CD4-positive, alpha-beta T cell treated with Interleukin-6 for 4 hours (primary cell): Measurements from ENCODE around the gene USP40.

ENCODE experiments used
- DNase-seq: peaks from one replicate; pipeline ENCODE4 v3.0.0-alpha.2; 2020; ENCODE audit warnings: mixed read lengths

USP40 gene

DNA sequence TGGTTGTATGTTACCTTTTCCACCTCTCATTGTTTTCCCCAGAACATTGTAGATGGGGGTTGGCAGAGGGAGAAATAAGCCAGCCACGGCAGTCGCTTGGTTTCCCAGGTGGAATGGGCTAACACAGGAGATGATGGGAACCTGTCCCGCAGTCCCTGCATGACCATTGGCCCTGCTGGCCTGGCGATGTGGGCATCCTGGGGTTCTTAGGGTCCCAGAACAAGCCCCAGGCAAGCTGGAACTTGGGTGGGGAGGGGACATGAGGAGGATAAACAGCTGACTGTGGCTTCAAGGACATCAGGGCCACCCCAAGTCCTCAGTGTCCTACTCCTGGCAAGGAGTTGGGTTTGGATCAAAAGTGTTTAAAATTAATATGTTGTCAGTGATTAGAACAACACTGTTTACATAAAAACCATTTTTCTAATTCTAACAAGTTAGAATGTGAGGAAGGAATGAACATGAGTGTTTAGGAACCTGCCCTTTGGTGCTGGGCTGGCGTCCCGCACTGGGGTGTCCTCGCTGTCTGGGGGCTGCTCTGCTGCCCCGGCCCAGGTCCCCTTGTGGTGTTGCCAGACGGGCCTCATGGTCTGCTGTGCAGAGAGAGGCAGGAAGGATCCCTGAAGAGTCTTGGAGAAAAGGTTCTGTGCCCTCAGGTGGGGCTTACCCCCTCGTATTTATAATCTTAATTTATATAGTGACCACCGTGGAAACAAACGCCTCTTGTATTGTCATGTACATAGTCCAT lies 95.1 kb downstream of the USP40 start:
- no peak for DNase-seq

DNA sequence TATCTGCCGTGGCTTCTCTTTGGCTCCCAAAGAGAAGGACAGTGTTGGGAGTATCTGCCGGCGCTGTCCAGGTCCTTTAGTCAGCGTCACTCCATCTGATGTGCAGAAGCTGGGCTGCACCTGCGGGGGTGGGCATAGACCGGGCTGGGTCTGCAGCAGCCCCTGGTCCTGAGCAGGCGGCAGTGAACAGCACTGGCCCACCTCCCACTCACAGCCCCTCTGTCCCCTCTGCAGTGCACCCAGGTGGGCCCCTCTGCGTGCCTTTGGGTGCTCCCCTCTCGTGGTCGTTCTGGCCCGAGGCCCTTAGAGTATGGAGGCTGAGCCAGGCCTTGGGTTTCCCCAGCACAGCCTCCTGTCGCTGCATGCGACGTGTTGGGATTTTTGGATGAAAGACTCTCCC lies 95.7 kb downstream of the USP40 start:
- DNase-seq = no peak

GRCh38 chr2:233470011-233470687 lies 96.4 kb downstream of the USP40 start:
- no peak for DNase-seq

DNA sequence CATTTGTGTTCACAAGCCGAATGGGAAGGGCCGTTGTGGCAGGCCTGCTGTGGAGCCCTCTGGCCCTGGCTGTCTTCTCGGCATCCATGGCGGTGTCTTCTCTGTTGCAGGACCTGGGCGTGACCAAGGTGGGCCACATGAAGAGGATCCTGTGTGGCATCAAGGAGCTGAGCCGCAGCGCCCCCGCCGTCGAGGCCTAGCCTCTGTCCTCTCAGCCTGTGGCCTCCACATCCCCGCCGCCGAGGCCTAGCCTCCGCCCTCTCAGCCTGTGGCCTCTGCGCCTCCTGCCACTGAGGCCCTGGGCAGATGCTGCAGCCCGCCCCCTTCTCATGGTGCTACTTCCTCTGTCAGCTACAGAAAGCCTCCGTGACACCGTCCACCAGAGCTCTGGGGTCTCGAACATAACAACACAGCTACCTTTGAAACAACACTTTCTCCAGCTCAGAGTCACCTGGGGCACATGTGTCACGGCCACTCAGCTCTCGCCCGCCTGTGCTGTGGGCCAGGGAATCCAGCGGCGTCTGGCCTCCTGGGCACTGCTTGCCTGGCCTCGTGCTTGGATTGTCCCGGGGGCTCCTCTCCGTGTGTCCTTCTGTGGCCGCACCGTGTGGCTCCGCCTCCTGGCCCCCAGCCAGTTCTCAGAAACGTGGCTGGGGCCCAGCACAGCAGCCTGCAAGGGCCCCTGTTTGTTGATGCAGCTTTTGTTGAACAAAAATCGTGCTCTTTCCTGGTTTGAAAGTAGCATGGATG lies 97.1 kb downstream of the USP40 start:
- DNase-seq = no peak

DNA sequence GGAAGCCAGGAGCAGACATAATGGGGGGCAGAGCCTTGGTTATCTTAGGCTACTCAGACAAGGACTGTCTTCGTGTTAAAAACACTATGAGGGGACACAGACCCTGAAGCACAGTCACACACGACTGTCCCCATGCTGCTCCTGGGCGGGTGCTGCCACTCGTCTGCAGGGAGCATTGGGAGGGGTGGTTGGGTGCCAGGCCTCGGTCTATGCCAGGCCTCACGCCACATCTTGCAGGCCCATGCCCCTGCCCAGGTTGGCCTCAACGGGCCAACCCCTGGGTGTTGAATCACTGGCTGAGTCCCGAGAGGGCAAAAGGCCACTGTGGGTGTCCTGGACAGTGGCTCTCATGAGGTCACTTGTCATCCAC lies 97.9 kb downstream of the USP40 start:
- DNase-seq = no peak

GRCh38 chr2:233468047-233468740 lies 98.4 kb downstream of the USP40 start:
- DNase-seq = no peak

DNA sequence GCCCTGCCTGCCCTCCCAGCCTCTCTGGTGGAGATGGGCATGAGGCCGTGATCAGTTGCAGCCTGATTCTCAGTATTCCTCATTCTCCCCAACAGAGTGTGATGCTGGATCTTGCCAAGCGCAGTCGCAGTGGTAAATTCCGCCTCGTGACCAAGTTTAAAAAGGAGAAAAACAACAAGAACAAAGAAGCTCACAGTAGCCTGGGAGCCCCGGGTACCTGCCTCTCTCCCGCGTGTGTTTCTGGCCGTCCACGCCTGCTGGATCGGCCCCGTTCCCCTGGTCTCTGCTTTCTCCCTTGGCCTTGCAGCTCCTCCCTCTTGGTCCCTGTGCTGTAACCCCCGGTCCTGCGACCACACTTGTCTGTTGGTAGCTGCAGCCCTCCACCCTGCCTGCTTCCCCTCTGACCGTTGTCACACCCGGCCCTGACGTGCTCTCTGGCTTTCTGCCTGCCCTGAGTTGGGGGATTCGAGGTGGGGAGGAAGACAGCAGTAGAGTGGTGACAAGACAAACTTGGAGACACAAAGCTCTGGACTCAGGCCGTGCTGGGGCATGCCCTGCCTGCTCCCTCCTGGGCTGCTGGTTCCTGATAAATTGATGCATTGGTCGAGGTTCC lies 99.5 kb downstream of the USP40 start:
- DNase-seq = no peak

- DNase-seq = no peak
Measured at GRCh38 chr2:233464531-233465240, 101.9 kb downstream of the USP40 start.

GRCh38 chr2:233464056-233464455 lies 102.5 kb downstream of the USP40 start:
- DNase-seq = no peak

- no peak for DNase-seq
Measured at GRCh38 chr2:233463586-233463985, 103.0 kb downstream of the USP40 start.

DNA sequence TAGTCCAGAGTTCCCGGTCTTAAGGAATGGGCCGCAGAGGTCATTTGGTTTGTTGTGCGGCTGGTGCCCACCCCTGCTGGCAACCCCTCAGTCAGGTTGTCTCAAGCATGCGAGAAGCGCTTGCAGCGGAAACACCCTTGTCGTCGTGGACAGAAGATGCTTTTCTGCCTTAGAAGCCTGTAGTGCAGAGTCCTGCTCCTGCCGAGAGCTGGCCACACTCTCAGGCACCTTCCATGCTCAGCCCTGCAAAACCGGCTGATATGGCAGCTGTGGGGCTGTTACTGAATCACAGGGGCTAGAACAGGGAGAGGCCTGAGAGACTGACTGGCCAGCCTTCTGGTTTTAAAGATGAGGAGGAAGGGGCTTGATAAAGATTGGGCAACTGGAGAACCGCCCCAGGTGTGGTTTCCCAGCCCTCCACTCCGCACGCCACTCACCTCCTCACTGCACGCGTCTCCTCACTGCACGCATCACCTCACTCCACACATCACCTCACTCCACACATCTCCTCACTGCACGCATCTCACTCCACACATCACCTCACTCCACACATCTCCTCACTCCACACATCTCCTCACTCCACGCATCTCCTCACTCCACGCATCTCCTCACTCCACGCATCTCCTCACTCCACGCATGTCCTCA lies 103.6 kb downstream of the USP40 start:
- DNase-seq = no peak

- DNase-seq = no peak
Measured at GRCh38 chr2:233462202-233462785, 104.3 kb downstream of the USP40 start.

DNA sequence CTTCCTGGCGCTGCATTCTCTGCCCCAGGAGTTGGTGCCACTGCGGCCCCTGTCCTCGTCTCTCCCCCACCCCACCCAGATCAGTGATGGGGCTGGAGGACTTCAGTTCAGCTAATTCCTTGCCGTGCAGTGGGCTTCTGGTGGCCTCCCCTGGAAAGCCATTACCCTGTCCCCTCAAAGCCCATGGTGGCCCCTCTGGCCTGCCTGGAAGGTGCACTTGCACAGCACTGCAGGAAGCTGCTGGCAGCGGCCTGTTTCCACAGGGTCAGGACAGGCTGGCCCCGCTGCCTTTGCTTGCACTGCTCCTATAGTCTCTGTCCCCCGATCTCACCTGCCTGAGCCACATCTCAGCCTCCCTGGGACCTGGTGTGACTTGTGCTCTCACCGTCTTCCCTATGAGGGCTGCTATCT lies 105.1 kb downstream of the USP40 start:
- no peak for DNase-seq

DNA sequence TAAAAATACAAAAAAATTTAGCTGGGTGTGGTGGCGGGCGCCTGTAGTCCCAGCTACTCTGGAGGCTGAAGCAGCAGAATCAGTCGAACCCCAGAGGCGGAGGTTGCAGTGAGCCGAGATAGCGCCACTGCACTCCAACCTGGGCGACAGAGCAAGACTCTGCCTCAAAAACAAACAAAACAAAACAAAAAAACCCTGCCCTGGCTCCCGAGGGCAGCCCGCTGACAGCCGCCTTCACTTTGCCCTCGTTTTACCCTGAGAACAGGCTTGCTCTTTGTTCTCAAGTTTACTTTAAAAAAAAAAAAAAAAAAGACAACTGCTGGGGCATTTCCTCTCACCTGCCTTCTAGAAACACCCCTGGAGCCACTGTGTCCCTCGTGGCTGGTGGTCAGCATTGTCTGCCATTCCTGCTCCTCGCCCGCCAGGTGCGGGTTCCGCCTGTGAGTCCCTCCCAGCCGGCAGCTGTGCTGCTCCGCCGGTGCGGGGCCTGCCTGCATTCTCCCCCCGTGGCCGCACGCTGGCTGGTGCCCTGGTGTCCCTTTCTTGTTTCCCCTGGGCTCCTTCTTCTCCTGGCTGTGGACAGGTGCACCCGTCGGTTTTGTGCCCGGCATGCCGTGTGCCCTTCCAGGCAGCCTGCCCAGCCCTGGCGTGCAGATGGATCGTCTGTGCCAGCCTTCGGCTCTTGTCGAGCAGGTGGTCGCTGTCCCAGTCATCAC lies 105.7 kb downstream of the USP40 start:
- no peak for DNase-seq

DNA sequence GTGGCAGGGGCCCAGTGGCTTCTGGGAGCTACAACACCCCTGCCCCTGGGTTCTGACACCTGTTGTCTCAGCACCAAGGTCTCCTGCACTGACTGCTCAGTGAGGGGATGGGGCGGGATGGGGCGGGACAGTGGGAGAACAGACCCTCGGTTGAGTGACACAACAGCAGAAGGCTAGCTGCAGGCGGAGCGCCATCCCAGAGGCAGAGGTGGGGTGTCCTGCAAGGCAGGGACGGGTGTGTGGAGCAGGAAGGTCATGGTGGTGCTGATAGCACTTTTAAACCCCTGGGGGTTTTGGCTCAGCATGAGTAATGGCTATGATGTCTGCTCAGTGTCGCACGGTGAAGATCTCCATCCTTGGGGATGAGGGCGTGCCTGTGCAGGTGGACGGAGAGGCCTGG lies 107.2 kb downstream of the USP40 start:
- no peak for DNase-seq

GRCh38 chr2:233458826-233459225 lies 107.8 kb downstream of the USP40 start:
- no peak for DNase-seq

DNA sequence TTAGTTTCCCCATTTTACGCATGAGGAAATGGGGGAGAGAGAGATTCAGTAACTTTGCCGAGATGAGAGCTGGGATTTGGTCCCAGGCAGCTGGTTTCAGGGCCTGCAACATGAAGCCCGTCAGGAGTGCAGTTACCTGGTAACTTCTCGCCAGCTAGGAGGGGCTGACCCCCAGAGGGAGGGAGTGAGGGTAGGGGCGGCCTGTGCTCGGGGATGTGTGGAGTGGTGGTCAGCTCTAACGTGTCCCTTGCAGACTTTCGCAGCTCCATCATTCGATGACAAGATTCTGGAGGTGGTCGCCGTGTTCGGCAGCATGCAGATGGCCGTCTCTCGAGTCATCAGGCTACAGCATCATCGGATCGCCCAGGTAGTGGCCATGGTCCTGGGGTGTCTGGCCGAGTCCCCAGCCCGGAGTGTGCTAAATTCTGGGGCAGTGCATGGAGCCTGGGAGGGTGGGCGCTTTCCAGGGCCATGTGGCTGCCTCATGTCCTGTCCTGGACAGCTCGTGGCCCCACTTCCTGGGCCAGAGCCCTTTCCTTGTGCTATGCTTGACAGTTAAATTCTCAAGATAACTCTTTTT lies 108.5 kb downstream of the USP40 start:
- DNase-seq = no peak

DNA sequence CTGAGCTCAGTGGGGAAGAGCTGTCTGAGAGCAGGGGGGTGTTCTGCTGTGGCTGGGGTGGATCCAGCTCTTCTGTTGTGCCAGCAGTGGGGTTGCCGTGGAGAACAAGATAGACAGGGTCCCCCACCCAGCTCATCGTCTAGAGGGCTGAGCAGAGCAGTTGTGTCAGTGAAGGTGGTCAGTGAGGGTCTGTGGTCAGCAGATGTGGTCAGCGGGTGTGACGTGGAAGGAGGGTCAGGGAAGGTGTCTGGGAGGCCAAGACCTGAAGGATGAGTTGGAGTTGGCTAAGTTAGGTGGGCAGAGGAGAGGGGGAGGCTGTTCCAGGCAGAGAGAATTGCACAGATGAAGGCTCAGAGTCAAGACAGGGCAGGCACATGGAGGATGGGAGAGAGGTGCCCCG lies 109.2 kb downstream of the USP40 start:
- no peak for DNase-seq

DNA sequence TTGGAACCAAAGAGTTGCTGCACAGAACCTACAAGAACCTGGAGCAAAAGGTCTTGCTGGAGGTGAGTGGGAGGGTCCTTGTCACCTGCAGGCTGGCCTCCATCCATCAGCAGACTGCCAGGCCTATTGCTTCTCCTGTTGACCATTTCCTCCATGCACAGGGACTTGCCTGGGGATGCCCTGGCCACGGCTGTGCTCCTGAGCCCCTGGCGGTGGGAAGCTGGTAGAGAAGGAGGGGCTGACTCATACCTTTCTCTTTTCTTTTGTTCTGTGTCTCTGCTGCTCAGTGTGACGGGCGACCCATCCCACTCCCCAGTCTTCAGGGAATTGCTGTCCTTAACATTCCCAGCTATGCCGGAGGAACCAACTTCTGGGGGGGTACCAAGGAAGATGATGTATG lies 109.6 kb downstream of the USP40 start:
- DNase-seq = no peak

DNA sequence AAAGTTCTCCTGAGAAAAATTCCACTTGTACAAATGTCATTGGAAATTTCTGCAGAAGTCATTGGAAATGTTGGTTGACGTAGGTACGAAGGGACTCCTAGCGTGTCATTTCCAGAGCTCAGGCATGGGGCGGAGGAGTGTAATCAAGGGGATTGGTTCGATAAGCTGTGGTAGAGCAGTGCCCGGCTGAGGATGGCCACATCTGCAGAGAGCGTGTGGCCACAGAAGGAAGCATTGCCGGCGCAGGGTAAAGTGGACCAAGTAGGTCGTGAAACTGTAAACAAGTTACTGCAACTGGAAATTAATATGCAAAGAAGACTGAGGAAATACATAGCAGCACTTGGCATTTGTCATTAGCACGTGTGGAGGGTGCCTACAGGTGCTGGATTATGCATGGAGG lies 110.5 kb downstream of the USP40 start:
- no peak for DNase-seq
